Lung (tissue), 12 donors: ENCODE results near the gene OAS2. TPM values are rescaled to one million over a fixed set of nuclear protein-coding genes. Genes with fewer than 3 reads are reported as not detected.

Source experiments
- ATAC-seq: fragments of 200-7000 bp; cut with Tn5 transposase; one replicate; pipeline ENCODE4 v1.9.1; 2020; ENCODE audit warnings: moderate number of reproducible peaks; ENCODE audit not compliant: insufficient read depth, low FRiP score
- DNase-seq, 3 donors: peaks; one replicate each; pipeline ENCODE4 v3.0.0-alpha.2; 2013 to 2017
- H3K27ac ChIP-seq, 2 donors: one replicate each; pipeline ENCODE4 v1.5.1; 2013; ENCODE audit warnings: mild to moderate bottlenecking in 2 of 2, moderate library complexity in 2 of 2, control low read depth in 1 of 2, inconsistent platforms in 1 of 2, low read depth in 1 of 2, low read length in 1 of 2
- H3K27me3 ChIP-seq, 3 donors: one replicate each; pipeline ENCODE4 v1.5.1; 2013; ENCODE audit warnings: low read length in 2 of 3; ENCODE audit not compliant: control insufficient read depth in 3 of 3, insufficient read depth in 3 of 3
- H3K36me3 ChIP-seq, 4 donors: one replicate each; pipeline ENCODE4 v1.5.1; 2013; ENCODE audit warnings: low read length in 4 of 4, mild to moderate bottlenecking in 1 of 4, moderate library complexity in 1 of 4; ENCODE audit not compliant: control insufficient read depth in 4 of 4, insufficient read depth in 4 of 4
- H3K4me1 ChIP-seq, 5 donors: one replicate each; pipeline ENCODE4 v1.5.1; 2013; ENCODE audit warnings: low read length in 5 of 5, mild to moderate bottlenecking in 2 of 5, moderate library complexity in 1 of 5; ENCODE audit not compliant: control insufficient read depth in 5 of 5, insufficient read depth in 5 of 5
- H3K4me3 ChIP-seq: one replicate; pipeline ENCODE4 v1.5.1; 2013; ENCODE audit warnings: mild to moderate bottlenecking, control low read depth, moderate library complexity
- H3K9ac ChIP-seq, 2 donors: one replicate each; pipeline ENCODE4 v1.5.1; 2013; ENCODE audit warnings: low read length in 2 of 2, control low read depth in 1 of 2; ENCODE audit not compliant: insufficient read depth in 1 of 2
- H3K9me3 ChIP-seq, 4 donors: one replicate each; pipeline ENCODE4 v1.5.1; 2013; ENCODE audit warnings: low read length in 3 of 4, mild to moderate bottlenecking in 1 of 4, moderate library complexity in 1 of 4; ENCODE audit not compliant: control insufficient read depth in 4 of 4, insufficient read depth in 3 of 4
- WGBS, 2 donors: extraction: QIAGEN DNeasy Blood & Tissue Kit; methylation state at CpG; one replicate each; pipeline ENCODE4 v1.1.7; 2013; 5-methylcytosine and 5-hydroxymethylcytosine counted together
- polyA plus RNA-seq, 2 donors: library from polyadenylated mRNA; stranded (reverse); fragments of 200-250 nt; gene quantifications; one replicate each; pipeline ENCODE4 v1.2.1, GENCODE V29; 2013
- total RNA-seq, 2 donors: library from RNA; depleted of rRNA in 1 of 2; stranded (reverse); fragments of >200 nt in 1 of 2; gene quantifications; one replicate each; pipeline ENCODE4 v1.2.1, GENCODE V29; 2014 to 2021
- TF ChIP-seq, protein P1 (sequence below): IDR thresholded peaks from 2 replicates; pipeline ENCODE4 v1.5.1; 2012; ENCODE audit warnings: mild to moderate bottlenecking; ENCODE audit errors: control extremely low read depth, extremely low read depth
- donor health status: control.
- donor health status: control.
- donor health status: Bipolar disorder and iron deficiency.
- donor health status: healthy.
- donor health status: DM: yes; HTN: yes; CAD: no.

The OAS2 gene
- total and polyA plus RNA-seq, 4 donors, result 9.8 to 25.9 (median 16.1) TPM

DNA sequence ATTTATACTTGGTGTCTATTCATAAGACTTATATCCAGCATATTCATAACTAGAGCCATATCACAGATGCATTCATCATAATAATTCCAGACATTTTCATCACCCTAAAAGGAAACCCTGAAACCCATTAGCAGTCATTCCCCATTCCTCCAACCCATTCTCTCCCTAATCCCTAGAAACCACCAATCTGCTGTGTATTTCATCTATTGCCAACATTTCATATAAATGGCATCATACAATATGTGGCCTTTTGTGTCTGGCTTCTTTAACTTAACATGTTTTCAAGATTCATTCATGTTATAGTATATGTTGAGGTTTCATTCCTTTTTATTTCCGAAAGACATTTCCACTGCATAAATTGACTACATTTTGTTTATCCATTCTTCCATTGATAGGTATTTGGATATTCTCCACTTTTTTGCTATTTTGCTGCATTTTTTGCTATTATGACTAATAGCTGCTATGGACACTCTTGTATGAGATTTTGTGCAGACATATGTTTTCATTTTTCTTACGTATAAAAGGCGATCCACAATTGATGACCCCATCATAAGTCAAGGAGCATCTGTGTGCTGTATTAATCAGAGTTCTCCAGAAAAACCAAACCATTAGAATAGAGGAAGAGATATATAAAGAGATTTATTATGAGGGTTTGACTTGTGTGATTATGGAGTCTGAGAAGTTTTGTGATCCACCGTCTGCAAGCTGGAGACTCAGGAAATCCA, 5.1 kb upstream of the OAS2 start:
- H3K36me3 ChIP-seq, result peaks cover 0 to 11% (median 9%) of the 10 kb centered on the region in 4 donors
- H3K9me3 ChIP-seq, result no peaks in the 10 kb centered on the region
- H3K9ac ChIP-seq, result no peak overlapping the region
- 74 to 80% methylated on average over 4 of the region's 4 CpGs for WGBS, 2 donors
- no peak overlapping the region for H3K27ac ChIP-seq
- TF ChIP-seq, protein P1, sequence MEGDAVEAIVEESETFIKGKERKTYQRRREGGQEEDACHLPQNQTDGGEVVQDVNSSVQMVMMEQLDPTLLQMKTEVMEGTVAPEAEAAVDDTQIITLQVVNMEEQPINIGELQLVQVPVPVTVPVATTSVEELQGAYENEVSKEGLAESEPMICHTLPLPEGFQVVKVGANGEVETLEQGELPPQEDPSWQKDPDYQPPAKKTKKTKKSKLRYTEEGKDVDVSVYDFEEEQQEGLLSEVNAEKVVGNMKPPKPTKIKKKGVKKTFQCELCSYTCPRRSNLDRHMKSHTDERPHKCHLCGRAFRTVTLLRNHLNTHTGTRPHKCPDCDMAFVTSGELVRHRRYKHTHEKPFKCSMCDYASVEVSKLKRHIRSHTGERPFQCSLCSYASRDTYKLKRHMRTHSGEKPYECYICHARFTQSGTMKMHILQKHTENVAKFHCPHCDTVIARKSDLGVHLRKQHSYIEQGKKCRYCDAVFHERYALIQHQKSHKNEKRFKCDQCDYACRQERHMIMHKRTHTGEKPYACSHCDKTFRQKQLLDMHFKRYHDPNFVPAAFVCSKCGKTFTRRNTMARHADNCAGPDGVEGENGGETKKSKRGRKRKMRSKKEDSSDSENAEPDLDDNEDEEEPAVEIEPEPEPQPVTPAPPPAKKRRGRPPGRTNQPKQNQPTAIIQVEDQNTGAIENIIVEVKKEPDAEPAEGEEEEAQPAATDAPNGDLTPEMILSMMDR, result no peak
- DNase-seq (no peak), ATAC-seq (no peak)
- no peaks in the 10 kb centered on the region for H3K27me3 ChIP-seq
- H3K4me1 ChIP-seq, result peaks cover 0 to 12% (median 0%) of the 10 kb centered on the region in 5 donors
- no peak overlapping the region for H3K4me3 ChIP-seq

DNA sequence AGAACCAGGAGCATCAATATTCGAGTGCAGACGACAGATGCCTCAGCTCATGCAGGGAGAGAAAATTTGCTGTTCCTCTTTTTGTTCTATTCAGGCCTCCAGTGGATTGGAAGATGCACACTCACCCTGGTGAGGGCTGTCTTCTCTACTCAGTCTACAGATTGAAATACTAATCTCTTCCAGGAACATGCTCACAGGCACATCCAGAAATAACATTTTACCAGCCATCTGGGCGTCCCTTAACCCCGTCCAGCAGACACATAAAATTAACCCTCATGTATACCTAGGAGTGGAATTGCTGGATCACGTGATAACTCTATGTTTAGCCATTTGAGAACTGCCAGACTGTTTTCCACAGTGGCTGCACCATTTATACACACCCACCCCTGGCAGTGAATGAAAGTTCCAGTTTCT, 4.5 kb upstream of the OAS2 start:
- DNase-seq (peak in 1 of 3 donors; percentile 9), ATAC-seq (no peak)
- peaks cover 0 to 12% (median 0%) of the 10 kb centered on the region in 5 donors for H3K4me1 ChIP-seq
- H3K27me3 ChIP-seq, result no peaks in the 10 kb centered on the region
- H3K9ac ChIP-seq, result no peak overlapping the region
- TF ChIP-seq, protein P1, result no peak
- H3K27ac ChIP-seq, result no peak overlapping the region
- 20 to 27% methylated on average over 5 of the region's 5 CpGs for WGBS, 2 donors
- H3K9me3 ChIP-seq, result no peaks in the 10 kb centered on the region
- H3K36me3 ChIP-seq, result peaks cover 0 to 11% (median 9%) of the 10 kb centered on the region in 4 donors
- no peak overlapping the region for H3K4me3 ChIP-seq

DNA sequence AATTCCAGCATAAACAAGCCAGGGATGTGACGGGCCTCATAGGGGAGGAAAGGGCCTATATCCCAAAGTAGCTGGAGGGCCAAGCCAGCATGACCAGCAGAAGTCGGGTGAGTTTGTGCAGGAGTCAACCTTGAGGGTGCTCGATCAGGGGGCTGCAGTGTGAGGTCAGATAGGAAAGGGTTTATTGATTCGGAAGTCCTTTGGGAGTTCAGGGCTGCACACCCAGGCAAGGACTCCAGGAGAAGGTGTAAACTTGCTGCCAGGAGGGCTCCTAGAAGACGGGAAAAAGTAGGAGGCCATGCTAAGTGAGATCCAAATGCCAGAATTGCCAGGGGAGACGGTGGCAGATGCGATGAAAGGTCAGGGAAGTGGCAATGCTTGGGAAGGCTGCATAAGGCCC, 3.4 kb upstream of the OAS2 start:
- TF ChIP-seq, protein P1, result no peak
- Histone ChIP-seq H3K4me1 (peaks cover 0 to 12% (median 0%) of the 10 kb centered on the region in 5 donors), H3K27me3 (no peaks in the 10 kb centered on the region), H3K9me3 (no peaks in the 10 kb centered on the region), H3K9ac (no peak overlapping the region), H3K36me3 (peaks cover 0 to 8% (median 3%) of the 10 kb centered on the region in 4 donors), H3K27ac (no peak overlapping the region), H3K4me3 (no peak overlapping the region)
- no peak for DNase-seq
- no peak for ATAC-seq
- 92 to 93% methylated on average over 7 of the region's 7 CpGs for WGBS, 2 donors
